HG02759 (cell line): ENCODE data around the gene ARSB.
"Not testable (repeated sequence)": the region's sequence is repeated elsewhere in the genome, so short reads cannot be mapped to it uniquely, and the experiment has no call there.

ENCODE experiments used
- ATAC-seq: cut with Tn5 transposase; IDR thresholded peaks from one replicate; pipeline ENCODE4 v1.9.1; 2021; ENCODE audit warnings: mild to moderate bottlenecking, moderate library complexity; ENCODE audit not compliant: unreplicated experiment

The ARSB gene

DNA sequence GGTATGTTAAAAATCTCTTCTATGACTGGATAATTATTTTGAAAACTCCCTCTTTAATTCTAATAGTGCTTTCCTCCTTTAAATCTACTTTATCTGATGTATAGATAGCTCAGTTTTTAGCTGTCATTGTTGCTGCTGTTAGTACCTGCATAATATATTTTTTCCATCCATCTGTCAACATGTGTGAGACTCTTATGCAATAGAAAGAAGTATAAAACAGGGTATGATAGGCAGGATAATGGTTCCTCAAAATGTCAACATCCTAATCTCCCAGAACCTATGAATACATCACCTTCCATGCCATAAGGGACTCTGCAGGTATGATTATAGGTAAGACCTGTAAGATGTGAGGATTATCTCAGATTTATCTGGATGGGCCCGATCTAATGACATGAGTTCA, 199.7 kb downstream of the ARSB start:
- ATAC-seq, result no peak

GRCh38 chr5:78783434-78784130, 201.5 kb downstream of the ARSB start:
- ATAC-seq, result no peak

DNA sequence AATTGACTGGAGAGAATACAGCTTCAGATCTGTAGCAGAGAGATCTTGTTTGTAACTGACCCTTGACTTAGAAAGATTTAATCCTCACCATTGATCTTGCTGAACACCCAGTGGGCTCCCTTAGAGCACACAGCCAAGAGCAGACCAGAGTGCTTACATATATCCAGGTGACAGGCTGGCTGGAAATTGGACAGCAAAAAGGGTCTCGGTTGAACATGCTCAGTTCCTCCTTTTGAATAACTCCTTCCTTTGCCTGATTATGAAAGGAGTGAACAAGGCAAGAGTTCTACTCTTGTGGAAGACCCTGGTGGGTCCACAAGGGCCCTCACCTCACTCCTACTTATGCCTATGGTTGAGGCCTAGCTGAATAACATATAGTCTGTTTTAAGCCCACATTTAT, 202.4 kb downstream of the ARSB start:
- no peak for ATAC-seq

DNA sequence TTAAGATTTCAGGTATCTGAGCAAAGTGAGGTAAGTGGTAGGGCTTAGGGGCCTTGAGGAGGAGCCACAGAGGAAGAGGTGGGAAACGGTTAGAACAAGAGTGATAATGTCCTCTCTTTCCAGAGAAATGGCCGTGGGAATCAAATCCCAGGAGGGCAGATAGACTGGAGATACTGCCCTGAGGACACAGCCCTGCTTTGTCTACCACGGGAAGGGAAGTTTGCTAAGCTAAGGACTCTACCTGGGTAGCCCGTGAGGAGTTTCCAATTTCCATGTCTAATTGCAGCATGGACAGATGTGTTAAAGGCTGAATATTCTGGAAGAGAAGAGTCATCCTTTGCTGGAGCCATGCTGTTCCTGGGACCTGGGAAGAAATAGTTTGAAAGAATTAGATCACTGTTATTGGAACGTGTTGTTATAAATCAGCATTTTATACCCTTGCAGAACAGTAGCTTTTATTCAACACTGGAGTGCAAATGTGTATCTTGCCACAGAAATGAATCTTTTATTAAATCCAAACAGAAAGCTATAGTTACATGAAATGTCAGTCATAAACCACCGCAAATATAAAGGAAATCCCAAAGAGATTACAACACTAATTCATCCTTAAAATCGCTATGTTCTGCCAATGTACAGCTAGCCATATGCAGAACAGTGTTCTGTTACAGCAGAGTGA, 203.4 kb downstream of the ARSB start:
- no peak for ATAC-seq

DNA sequence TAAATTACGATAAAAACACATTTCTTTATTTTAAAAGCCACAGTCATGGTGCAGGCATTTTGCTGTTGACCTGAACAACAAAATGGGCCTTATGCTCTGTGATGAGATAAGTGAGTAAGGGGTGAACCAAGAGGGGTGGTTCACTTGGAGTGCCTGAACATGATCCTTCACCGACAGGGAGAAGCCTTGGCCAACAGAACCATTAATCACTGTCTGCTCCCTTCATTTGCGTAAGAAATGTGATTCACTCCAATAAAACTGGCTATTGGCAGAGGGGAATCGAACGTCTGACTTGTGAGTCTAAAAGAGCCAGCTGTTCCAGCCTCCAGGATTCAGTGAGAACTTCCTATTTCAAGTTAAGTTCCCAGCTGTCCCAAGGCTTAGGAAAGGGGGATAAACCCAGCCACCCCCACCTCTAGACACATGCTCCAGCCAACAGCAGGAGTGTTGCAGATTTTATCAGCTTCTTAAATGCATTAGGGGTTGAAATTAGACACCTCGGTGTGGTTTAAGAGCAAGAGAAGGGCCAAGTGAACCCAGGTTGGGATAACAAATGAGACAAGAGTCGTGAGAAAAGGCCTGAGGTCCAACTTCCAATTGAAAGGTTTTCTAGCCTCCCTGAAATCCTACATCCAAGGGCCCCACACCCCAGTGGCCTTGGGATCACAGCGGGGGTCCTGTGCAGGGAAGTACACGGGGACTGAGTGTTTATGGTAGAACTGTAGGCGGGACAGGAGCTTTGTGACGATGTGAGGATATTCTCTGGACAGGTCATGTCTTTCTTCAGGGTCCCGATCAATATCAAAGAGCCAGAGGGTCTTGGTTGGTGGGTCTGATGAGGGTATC, 205.1 kb downstream of the ARSB start:
- no peak for ATAC-seq

GRCh38 chr5:78779262-78779661, 205.8 kb downstream of the ARSB start:
- ATAC-seq, result no peak

GRCh38 chr5:78778538-78778937, 206.6 kb downstream of the ARSB start:
- ATAC-seq, result no peak

GRCh38 chr5:78777901-78778300, 207.2 kb downstream of the ARSB start:
- ATAC-seq, result no peak

DNA sequence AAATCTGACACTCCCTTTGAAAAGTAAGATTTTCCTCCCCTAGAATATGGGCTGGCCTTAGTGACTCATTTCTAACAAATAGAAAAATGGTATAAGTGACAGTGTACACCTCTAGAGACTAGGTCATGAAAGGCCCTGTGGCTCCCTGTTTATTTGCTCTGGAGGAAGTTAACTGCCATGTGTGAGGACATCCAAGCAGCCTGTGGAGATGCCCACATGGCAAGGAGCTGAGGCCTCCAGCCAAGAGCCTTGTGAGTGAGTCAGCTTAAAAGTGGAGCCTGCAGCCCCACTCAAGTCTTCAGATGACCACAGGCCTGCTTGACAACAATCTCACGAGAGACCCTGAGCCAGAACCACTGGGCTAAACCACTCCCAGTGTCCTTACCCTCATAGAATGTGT, 208.5 kb downstream of the ARSB start:
- no peak for ATAC-seq

DNA sequence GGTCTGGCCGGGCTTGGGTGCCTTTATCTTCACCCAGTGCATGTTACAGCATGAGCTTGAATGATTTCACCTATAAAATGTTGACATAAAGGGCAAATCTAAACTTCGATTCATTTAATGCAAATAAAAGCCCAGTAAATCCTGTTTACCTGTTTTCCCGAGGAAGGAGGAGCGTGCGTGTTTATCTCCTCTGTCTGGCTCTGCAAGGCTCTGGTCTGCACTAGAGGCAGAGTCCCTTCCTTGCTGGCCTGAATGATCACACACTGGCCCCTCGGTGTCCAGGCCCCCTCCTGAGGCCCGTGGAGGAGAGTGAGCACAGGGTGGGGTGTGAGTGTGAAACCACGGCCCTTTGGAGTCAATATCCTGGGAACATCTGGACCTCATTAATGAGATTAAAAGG, 211.5 kb downstream of the ARSB start:
- ATAC-seq, result no peak

- no peak for ATAC-seq
Observed at GRCh38 chr5:78771260-78772205, 213.6 kb downstream of the ARSB start.

DNA sequence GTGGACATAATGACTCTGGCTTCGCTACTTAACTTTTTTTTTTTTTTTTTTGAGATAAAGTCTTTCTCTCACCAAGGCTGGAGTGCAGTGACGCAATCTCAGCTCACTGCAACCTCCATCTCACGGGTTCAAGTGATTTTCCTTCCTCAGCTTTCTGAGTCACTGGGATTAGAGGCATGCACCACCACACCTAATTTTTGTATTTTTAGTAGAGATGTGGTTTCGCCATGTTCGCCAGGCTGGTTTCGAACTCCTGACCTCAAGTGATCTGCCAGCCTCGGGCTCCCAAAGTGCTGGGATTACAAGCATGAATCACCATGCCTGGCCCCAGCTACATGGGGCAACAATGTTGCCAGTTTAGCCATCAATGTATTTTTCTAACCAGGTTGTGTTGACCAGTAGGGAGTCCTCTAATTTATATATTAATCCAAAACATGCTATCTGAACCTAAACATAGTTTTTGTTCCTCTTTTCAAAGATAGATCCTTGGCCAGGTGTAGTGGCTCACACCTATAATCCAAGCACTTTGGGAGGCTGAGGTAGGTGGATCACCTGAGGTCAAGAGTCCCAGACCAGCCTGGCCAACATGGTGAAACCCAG, 216.2 kb downstream of the ARSB start:
- no peak for ATAC-seq

DNA sequence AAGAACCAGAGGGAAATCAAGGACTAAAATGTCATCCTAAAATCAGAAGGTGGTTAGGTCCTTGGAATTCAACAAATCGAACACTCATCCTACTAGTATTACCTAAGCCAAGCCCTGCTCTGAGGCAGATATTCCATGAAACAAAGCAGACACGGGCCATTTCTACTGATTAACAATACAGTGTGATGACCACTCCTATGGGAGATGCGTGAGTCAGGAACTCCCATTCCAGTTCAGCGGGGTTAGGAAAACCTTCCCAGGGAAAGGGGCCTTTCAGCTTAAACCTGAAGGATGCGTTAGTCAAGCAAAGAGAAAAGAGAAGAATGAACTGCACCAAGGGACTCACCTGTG, 218.7 kb downstream of the ARSB start:
- no peak for ATAC-seq

DNA sequence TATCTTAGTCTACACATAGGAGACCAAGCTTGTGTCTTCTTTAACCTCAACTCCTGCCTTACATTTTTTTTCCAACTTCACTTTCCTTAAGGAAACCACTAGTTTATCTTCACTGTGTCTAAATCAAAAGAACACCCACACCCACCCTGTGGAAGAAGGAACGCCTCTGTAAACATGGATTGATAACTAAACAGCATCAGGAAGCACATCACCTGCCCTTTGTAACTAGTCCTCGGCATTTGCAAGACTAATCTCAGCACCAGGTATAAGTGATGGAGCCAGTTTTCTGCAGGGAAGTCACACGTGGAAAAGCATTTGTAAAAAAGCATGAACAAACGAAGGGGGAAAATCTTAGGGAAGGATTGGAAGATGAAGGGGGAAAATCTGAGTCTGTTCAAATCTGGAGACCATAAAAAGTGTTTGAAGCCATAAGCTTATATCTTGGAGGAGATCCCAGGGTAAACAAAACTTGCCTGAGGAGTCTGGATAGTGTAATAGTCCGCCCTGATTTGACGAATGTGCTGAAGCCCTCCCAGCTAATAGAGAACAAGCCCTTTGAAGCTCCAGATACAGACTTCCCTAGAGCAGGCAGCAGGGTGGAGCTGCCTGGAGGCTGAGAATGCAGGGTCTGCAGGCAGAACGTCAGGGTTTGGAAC, 219.2 kb downstream of the ARSB start:
- no peak for ATAC-seq

GRCh38 chr5:78765116-78765515, 220.0 kb downstream of the ARSB start:
- no peak for ATAC-seq

DNA sequence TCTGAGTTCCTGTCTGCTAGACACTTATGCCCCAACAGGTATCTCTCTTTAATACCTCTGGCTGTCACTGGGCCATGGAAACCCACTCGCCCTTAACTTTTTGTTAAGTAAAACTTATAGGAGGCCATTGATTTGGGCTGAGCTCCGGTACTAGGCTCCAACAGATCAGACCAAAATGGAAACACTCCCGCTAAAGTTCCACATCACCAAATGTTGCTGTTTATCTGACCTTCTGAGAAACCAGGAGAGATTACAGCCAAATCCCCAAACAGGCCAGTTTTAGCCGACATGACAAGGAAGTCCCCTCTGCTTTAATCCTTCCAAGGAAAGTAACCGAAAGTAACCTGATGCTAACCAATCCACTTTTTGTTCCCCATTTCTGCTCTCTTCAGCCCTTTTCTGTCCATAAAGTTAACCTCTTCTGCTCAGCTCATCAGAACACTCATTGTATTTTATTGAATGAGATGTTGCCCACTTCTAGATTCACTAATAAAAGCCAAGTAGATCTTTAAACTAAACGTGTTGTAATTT, 221.4 kb downstream of the ARSB start:
- no peak for ATAC-seq

GRCh38 chr5:78762743-78763142, 222.4 kb downstream of the ARSB start:
- not testable (repeated sequence) for ATAC-seq

DNA sequence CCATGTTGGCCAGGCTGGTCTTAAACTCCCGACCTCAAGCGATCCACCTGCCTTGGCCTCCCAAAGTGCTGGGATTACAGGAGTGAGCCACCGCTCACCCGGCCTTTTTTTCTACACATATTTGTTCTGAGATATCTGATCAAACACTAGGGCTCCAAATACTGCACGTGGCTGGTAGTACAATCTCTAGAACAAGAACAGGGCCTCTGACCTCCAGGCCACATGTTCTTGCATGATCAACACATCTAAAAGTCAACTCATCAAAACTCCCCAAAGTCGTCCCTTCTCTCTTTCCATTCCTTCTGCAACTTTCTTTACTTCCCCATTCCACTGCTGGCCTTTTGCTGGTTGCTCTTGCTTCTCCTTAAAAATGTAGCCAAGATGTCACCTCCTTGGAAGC, 223.3 kb downstream of the ARSB start:
- no peak for ATAC-seq

DNA sequence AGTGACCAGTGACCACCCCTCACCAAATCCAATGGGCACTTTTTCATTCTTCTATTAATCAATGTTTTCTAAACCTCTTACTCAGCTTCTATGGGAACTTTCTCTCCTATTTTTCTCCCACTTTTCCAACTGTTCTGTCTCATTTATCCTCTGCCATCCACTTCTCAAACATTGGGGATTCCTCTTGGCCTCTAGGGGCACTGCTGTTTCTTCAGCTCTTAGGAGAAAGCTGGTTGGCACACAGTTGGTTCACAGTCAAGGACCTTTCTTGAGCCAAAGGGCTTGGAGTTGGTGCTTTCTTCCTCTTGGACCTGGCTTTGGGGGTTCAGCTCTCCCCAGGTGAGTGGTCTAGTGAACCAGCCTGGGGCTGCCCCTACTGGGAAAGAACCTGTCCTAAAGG, 224.3 kb downstream of the ARSB start:
- no peak for ATAC-seq

GRCh38 chr5:78760366-78760765, 224.7 kb downstream of the ARSB start:
- ATAC-seq, result no peak
